ENCODE results near the gene TNNC1.

- TF ChIP-seq CTCF (IDR thresholded peaks at IDR 0.05) (no peak), POLR2AphosphoS5 (IDR thresholded peaks at IDR 0.05) (no peak)
Measured at GRCh38 chr3:52463416-52463815, 9.6 kb upstream of the TNNC1 start.

Data from breast epithelium (tissue), 3 donors.